ENCODE measurements around the gene RAET1G. TPM values are rescaled to one million over a fixed set of nuclear protein-coding genes. Genes with fewer than 3 reads are reported as not detected.

RAET1G gene
- total RNA-seq, 1 donor from 2014 or later = 3.8 TPM

- H3K9me3 Mint-ChIP-seq (ENCODE audit: unreplicated experiment) = no peaks in the 10 kb centered on the region
- H3K4me1 Mint-ChIP-seq (ENCODE audit: unreplicated experiment) = peaks cover 9% of the 10 kb centered on the region
- no peak overlapping the region for H3K4me3 Mint-ChIP-seq (ENCODE audit: unreplicated experiment)
- H3K36me3 Mint-ChIP-seq (ENCODE audit: low read depth, unreplicated experiment) = no peaks in the 10 kb centered on the region
- TF ChIP-seq CTCF (IDR thresholded peaks at IDR 0.05; ENCODE audit: unreplicated experiment) = no peak
- H3K27me3 Mint-ChIP-seq (ENCODE audit: unreplicated experiment) = peaks cover 42% of the 10 kb centered on the region
- DNase-seq (ENCODE audit: low spot score) = no peak
- H3K27ac Mint-ChIP-seq (ENCODE audit: unreplicated experiment) = no peak overlapping the region
Measured at GRCh38 chr6:149936743-149937142, 13.8 kb upstream of the RAET1G start.

- H3K27me3 Mint-ChIP-seq (ENCODE audit: unreplicated experiment) = peaks cover 36% of the 10 kb centered on the region
Measured at GRCh38 chr6:149935668-149936067, 12.7 kb upstream of the RAET1G start.

GRCh38 chr6:149935246-149935645, 12.3 kb upstream of the RAET1G start:
- TF ChIP-seq CTCF (IDR thresholded peaks at IDR 0.05; ENCODE audit: unreplicated experiment) = no peak
- DNase-seq (ENCODE audit: low spot score) = no peak
- Mint-ChIP-seq H3K36me3 (ENCODE audit: low read depth, unreplicated experiment) (no peaks in the 10 kb centered on the region), H3K4me1 (ENCODE audit: unreplicated experiment) (peaks cover 9% of the 10 kb centered on the region), H3K27me3 (ENCODE audit: unreplicated experiment) (peaks cover 32% of the 10 kb centered on the region), H3K9me3 (ENCODE audit: unreplicated experiment) (no peaks in the 10 kb centered on the region), H3K27ac (ENCODE audit: unreplicated experiment) (no peak overlapping the region), H3K4me3 (ENCODE audit: unreplicated experiment) (no peak overlapping the region)

More at GRCh38 chr6:149935668-149936067, 12.7 kb upstream of the RAET1G start:
- H3K4me1 Mint-ChIP-seq (ENCODE audit: unreplicated experiment) = peaks cover 9% of the 10 kb centered on the region
- no peak overlapping the region for H3K4me3 Mint-ChIP-seq (ENCODE audit: unreplicated experiment)
- TF ChIP-seq CTCF (IDR thresholded peaks at IDR 0.05; ENCODE audit: unreplicated experiment) = no peak
- H3K36me3 Mint-ChIP-seq (ENCODE audit: low read depth, unreplicated experiment) = no peaks in the 10 kb centered on the region
- DNase-seq (ENCODE audit: low spot score) = no peak
- no peaks in the 10 kb centered on the region for H3K9me3 Mint-ChIP-seq (ENCODE audit: unreplicated experiment)
- no peak overlapping the region for H3K27ac Mint-ChIP-seq (ENCODE audit: unreplicated experiment)

- peaks cover 9% of the 10 kb centered on the region for H3K4me1 Mint-ChIP-seq (ENCODE audit: unreplicated experiment)
- peak; percentile 93 for TF ChIP-seq CTCF (IDR thresholded peaks at IDR 0.05; ENCODE audit: unreplicated experiment)
- H3K9me3 Mint-ChIP-seq (ENCODE audit: unreplicated experiment) = no peaks in the 10 kb centered on the region
- peak; percentile 61 for DNase-seq (ENCODE audit: low spot score)
- H3K27ac Mint-ChIP-seq (ENCODE audit: unreplicated experiment) = no peak overlapping the region
- no peak overlapping the region for H3K4me3 Mint-ChIP-seq (ENCODE audit: unreplicated experiment)
- no peaks in the 10 kb centered on the region for H3K36me3 Mint-ChIP-seq (ENCODE audit: low read depth, unreplicated experiment)
- H3K27me3 Mint-ChIP-seq (ENCODE audit: unreplicated experiment) = peaks cover 25% of the 10 kb centered on the region
Measured at GRCh38 chr6:149934249-149935156, 11.6 kb upstream of the RAET1G start.

GRCh38 chr6:149933461-149933860, 10.5 kb upstream of the RAET1G start:
- Mint-ChIP-seq H3K36me3 (ENCODE audit: low read depth, unreplicated experiment) (no peaks in the 10 kb centered on the region), H3K4me3 (ENCODE audit: unreplicated experiment) (no peak overlapping the region), H3K9me3 (ENCODE audit: unreplicated experiment) (no peaks in the 10 kb centered on the region), H3K4me1 (ENCODE audit: unreplicated experiment) (peaks cover 2% of the 10 kb centered on the region), H3K27ac (ENCODE audit: unreplicated experiment) (no peak overlapping the region), H3K27me3 (ENCODE audit: unreplicated experiment) (peaks cover 19% of the 10 kb centered on the region)
- DNase-seq (ENCODE audit: low spot score) = no peak
- TF ChIP-seq CTCF (IDR thresholded peaks at IDR 0.05; ENCODE audit: unreplicated experiment) = no peak
